PC-3 (cell line): ENCODE measurements around the gene CKAP4. TPM values are rescaled to one million over a fixed set of nuclear protein-coding genes. Genes with fewer than 3 reads are reported as not detected.
A peak's percentile ranks its signal among the peaks of the same experiment; 100 is the strongest.

Source experiments
- ATAC-seq: fragments of 200-7000 bp; cut with Tn5 transposase; 2 replicates; pipeline ENCODE4 v1.9.1; 2020; ENCODE audit warnings: mild to moderate bottlenecking, moderate library complexity
- BruUV-seq: library from RNA; stranded (reverse); fragments of 400-500 nt; replicated peaks from 2 replicates; lab custom pipeline; 2021; lab: Mats Ljungman, UMichigan
- CTCF ChIA-PET: fragments of 300-600 bp; sonication (Branson Sonifier 250); formaldehyde crosslinking; loops from one replicate; lab custom pipeline; 2022; ENCODE audit warnings: antibody characterized with exemption; lab: Charles Lee
- POLR2A ChIA-PET: fragments of 300-600 bp; sonication (Branson Sonifier 250); formaldehyde crosslinking; loops from one replicate; lab custom pipeline; 2022; ENCODE audit warnings: antibody characterized with exemption; ENCODE audit not compliant: unreplicated experiment; lab: Charles Lee
- DNase-seq: peaks from one replicate; pipeline ENCODE4 v3.0.0-alpha.2; 2015
- H2AFZ ChIP-seq: fragments of 300-600 bp; sonication (generic); 2 replicates; pipeline ENCODE4 v1.6.0; 2016; ENCODE audit warnings: antibody characterized with exemption, low read length
- H3F3A ChIP-seq: fragments of 300-600 bp; sonication (generic); one replicate; pipeline ENCODE4 v1.6.0; 2017; ENCODE audit warnings: antibody characterized with exemption, low read length, control low read depth, mild to moderate bottlenecking; ENCODE audit not compliant: unreplicated experiment
- H3K27ac ChIP-seq: fragments of 300-600 bp; sonication (generic); 2 replicates; pipeline ENCODE4 v1.5.1; 2016; ENCODE audit warnings: mild to moderate bottlenecking, low read length
- H3K27me3 ChIP-seq: fragments of 300-600 bp; sonication (generic); 2 replicates; pipeline ENCODE4 v1.6.1; 2016; ENCODE audit warnings: low read length, mixed read lengths
- H3K36me3 ChIP-seq: fragments of 300-600 bp; sonication (generic); 2 replicates; pipeline ENCODE4 v1.6.1; 2016; ENCODE audit warnings: low read depth, mixed run types, low read length, mixed read lengths
- H3K4me1 ChIP-seq: fragments of 300-600 bp; sonication (generic); 2 replicates; pipeline ENCODE4 v1.5.1; 2016; ENCODE audit warnings: low read length; ENCODE audit not compliant: insufficient read depth
- H3K4me2 ChIP-seq: fragments of 300-600 bp; sonication (generic); 2 replicates; pipeline ENCODE4 v1.6.0; 2016; ENCODE audit warnings: low read length
- H3K4me3 ChIP-seq: fragments of 300-600 bp; sonication (generic); 2 replicates; pipeline ENCODE4 v1.5.1; 2016; ENCODE audit warnings: mild to moderate bottlenecking, low read length, mixed read lengths
- H3K79me2 ChIP-seq: fragments of 300-600 bp; sonication (generic); 2 replicates; pipeline ENCODE4 v1.6.1; 2017; ENCODE audit warnings: low read length, mixed read lengths
- H3K9ac ChIP-seq: fragments of 300-600 bp; sonication (generic); 2 replicates; pipeline ENCODE4 v1.6.0; 2016; ENCODE audit warnings: mild to moderate bottlenecking, low read length
- H3K9me2 ChIP-seq: fragments of 300-600 bp; sonication (generic); replicated peaks from 2 replicates; pipeline ENCODE4 v1.6.1; 2016; ENCODE audit warnings: mixed run types, low read length, mixed read lengths
- H3K9me3 ChIP-seq: fragments of 300-600 bp; sonication (generic); 2 replicates; pipeline ENCODE4 v1.6.1; 2016; ENCODE audit warnings: low read length, mixed read lengths
- H4K20me1 ChIP-seq: fragments of 300-600 bp; sonication (generic); 2 replicates; pipeline ENCODE4 v1.6.1; 2016; ENCODE audit warnings: low read length, mixed read lengths
- EZH2 ChIP-seq: fragments of 300-600 bp; sonication (generic); IDR thresholded peaks from one replicate; pipeline ENCODE4 v1.6.1; 2017; ENCODE audit warnings: antibody characterized with exemption, mild to moderate bottlenecking, low read length; ENCODE audit not compliant: unreplicated experiment
- EZH2phosphoT487 ChIP-seq: fragments of 300-600 bp; sonication (generic); IDR thresholded peaks from 2 replicates; pipeline ENCODE4 v1.6.1; 2018; ENCODE audit warnings: mild to moderate bottlenecking, antibody characterized with exemption, low read length, borderline replicate concordance
- intact Hi-C: fragments of 100-400 bp; cut with micrococcal nuclease; formaldehyde crosslinking; loops from 2 replicates; pipeline ENCODE4 v1.9.0; 2023
- total RNA-seq: library from RNA; depleted of rRNA; stranded (reverse); fragments of >200 nt; gene quantifications from 2 replicates; pipeline ENCODE4 v1.2.3, GENCODE V29; 2014
- TF ChIP-seq, protein P1 (sequence below): fragments of 300-600 bp; sonication (generic); conservative IDR thresholded peaks from 2 replicates; pipeline ENCODE4 v1.5.1; 2017; ENCODE audit warnings: antibody characterized with exemption, low read depth, mild to moderate bottlenecking, low read length

Gene CKAP4
- total RNA-seq, 1 experiment from 2014 or later = 76.3 TPM

DNA sequence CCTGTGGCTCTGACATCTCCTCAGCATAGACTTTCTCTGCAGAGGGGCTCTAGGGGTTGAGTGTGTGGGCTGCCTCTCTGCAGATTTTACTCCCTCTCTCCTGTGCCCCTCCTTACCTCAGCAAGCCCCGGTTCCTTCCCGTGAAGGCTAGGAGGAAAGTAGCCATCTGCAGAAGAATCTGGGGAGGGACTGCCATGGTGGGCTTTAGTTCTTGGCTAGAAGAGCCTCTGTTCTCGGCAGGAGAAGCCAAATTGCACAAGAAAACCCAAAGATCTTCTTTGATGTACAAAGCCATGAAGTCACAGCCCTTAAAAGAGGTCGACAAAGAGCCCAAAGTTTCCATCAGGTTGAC, 23.5 kb downstream of the CKAP4 start:
- Histone ChIP-seq H3K9me3 (no peaks in the 10 kb centered on the region), H2AFZ (no peak overlapping the region), H3K4me2 (no peak overlapping the region), H3K27me3 (no peaks in the 10 kb centered on the region), H3F3A (no peaks in the 10 kb centered on the region), H3K9ac (no peak overlapping the region), H3K4me1 (peaks cover 11% of the 10 kb centered on the region), H3K36me3 (no peaks in the 10 kb centered on the region), H3K4me3 (no peak overlapping the region), H3K27ac (no peak overlapping the region), H4K20me1 (no peaks in the 10 kb centered on the region), H3K9me2 (no peaks in the 10 kb centered on the region), H3K79me2 (no peaks in the 10 kb centered on the region)
- ChIA-PET CTCF (interaction anchor here (0.6 to 0.7 kb wide), 2 partner anchors 270 to 804 kb away, joined by 5 to 9 read pairs; no protein-coding TSS in a partner anchor), POLR2A (no interaction called here)
- TF ChIP-seq EZH2 = no peak
- TF ChIP-seq, protein P1, sequence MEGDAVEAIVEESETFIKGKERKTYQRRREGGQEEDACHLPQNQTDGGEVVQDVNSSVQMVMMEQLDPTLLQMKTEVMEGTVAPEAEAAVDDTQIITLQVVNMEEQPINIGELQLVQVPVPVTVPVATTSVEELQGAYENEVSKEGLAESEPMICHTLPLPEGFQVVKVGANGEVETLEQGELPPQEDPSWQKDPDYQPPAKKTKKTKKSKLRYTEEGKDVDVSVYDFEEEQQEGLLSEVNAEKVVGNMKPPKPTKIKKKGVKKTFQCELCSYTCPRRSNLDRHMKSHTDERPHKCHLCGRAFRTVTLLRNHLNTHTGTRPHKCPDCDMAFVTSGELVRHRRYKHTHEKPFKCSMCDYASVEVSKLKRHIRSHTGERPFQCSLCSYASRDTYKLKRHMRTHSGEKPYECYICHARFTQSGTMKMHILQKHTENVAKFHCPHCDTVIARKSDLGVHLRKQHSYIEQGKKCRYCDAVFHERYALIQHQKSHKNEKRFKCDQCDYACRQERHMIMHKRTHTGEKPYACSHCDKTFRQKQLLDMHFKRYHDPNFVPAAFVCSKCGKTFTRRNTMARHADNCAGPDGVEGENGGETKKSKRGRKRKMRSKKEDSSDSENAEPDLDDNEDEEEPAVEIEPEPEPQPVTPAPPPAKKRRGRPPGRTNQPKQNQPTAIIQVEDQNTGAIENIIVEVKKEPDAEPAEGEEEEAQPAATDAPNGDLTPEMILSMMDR = 0 out of 2 replicates have a peak, but pooled peaks have one; percentile 14
- ATAC-seq (no peak), DNase-seq (no peak)
- intact Hi-C loops = loop anchor here (1.0 kb wide), 1 partner anchor 804 kb away; no protein-coding TSS in a partner anchor
- BruUV-seq = no TSS peak

DNA sequence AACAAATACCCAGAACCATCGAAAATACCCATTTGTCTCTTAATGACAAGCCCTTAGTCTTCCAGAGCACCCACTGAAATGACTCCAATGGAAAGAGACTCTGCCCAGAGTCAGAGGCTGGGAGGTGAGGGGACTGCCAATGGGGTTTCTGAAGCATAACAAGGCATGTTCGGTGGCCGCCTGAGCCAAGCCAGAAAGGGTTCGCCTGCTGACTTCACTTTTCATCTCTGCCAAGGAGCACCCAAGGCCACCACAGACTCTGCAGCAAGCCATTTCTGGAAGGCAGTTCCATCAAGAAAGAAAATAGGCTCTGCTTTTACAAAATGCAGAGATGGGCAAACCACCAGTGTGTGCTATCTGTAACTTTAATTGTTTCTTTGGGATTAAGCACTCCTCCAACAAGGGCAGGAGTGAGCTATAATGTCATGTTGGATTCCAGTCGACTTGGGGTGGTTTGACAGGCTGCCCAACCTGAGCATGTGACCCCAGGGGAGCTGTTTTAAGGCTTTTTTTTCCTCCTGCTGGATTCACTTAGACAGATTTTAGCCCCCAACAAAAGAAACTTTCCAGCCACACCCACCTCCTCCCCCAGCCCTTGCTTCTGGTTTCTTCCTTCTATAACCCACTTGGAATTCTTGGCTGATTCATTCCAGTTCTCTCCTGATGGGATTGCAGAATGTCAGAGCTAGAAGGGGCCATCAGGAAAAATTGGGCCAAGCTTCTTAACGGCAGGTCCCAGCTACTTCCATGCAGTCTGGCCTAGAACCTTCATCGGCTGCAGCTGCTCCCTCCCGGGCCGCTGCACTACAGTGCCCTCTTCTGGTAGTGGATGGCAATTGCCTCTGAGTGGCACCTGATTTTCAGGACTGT, 24.1 kb downstream of the CKAP4 start:
- Histone ChIP-seq H3K9me2 (no peaks in the 10 kb centered on the region), H3K27me3 (no peaks in the 10 kb centered on the region), H3K4me2 (no peak overlapping the region), H3K9ac (no peak overlapping the region), H3F3A (no peaks in the 10 kb centered on the region), H2AFZ (peak overlapping the region; percentile 58), H3K36me3 (no peaks in the 10 kb centered on the region), H3K4me3 (no peak overlapping the region), H3K79me2 (no peaks in the 10 kb centered on the region), H4K20me1 (no peaks in the 10 kb centered on the region), H3K9me3 (no peaks in the 10 kb centered on the region), H3K27ac (no peak overlapping the region), H3K4me1 (peaks cover 11% of the 10 kb centered on the region)
- TF ChIP-seq EZH2phosphoT487 = no peak
- TF ChIP-seq, protein P1 = peak; percentile 94
- peak; percentile 89 for DNase-seq
- intact Hi-C loops = loop anchor here (1.0 kb wide), 1 partner anchor 803 kb away; no protein-coding TSS in a partner anchor
- no TSS peak for BruUV-seq
- ChIA-PET CTCF (interaction anchor here (0.5 to 1.1 kb wide), 7 partner anchors 75 to 803 kb away, joined by 3 to 9 read pairs (median 4); no protein-coding TSS in a partner anchor), POLR2A (interaction anchor here (0.5 kb wide), 1 partner anchor 59 kb away, joined by 5 read pairs; no protein-coding TSS in a partner anchor)
- ATAC-seq = peak; percentile 80

DNA sequence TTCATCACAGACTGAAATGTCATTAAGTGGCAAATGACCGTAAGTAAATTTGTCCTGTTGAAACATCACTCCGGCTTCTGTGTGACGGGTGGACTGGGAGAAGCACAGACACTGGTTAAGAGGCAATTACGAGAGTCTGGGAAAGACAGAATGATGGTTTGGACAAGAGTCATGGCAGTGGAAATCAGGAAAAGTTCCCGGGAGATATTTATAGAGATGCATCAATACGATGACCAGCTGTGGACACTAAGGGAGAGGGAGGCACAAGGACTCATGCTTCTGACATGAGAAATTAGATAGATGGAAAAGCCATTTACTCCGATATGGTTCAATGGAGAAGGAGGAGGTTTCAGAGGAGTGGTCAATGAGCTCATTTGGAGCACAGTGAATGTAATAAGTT, 27.3 kb downstream of the CKAP4 start:
- H3K4me1 ChIP-seq = no peaks in the 10 kb centered on the region
- no TSS peak for BruUV-seq
- no peaks in the 10 kb centered on the region for H3K9me2 ChIP-seq
- no peaks in the 10 kb centered on the region for H4K20me1 ChIP-seq
- intact Hi-C loops = no loop called here
- peaks cover 9% of the 10 kb centered on the region for H3K9me3 ChIP-seq
- CTCF ChIA-PET = no interaction called here
- H3K27ac ChIP-seq = no peak overlapping the region
- H3K4me2 ChIP-seq = no peak overlapping the region
- ATAC-seq (no peak), DNase-seq (no peak)
- H3K36me3 ChIP-seq = no peaks in the 10 kb centered on the region
- H2AFZ ChIP-seq = no peak overlapping the region
- POLR2A ChIA-PET = no interaction called here
- no peak overlapping the region for H3K9ac ChIP-seq
- TF ChIP-seq, protein P1 = no peak
- no peak for TF ChIP-seq EZH2phosphoT487
- no peaks in the 10 kb centered on the region for H3K79me2 ChIP-seq
- no peaks in the 10 kb centered on the region for H3F3A ChIP-seq
- H3K4me3 ChIP-seq = no peak overlapping the region
- no peaks in the 10 kb centered on the region for H3K27me3 ChIP-seq
